Measurements from ENCODE around the gene SLC3A2.

GRCh38 chr11:62882431-62882749 lies 1.7 kb downstream of the SLC3A2 start:
- TF ChIP-seq NBN (conservative IDR thresholded peaks at IDR 0.05) (no peak), THAP8 (CRISPR knock-in tag; IDR thresholded peaks at IDR 0.05; ENCODE audit: borderline replicate concordance) (no peak), GABPB1 (CRISPR knock-in tag; IDR thresholded peaks at IDR 0.05) (no peak), EZH2 (conservative IDR thresholded peaks at IDR 0.05; ENCODE audit: low read depth, low read length) (no peak), HBP1 (CRISPR knock-in tag; IDR thresholded peaks at IDR 0.05; ENCODE audit: low read depth) (no peak), PCBP2 (optimal IDR thresholded peaks at IDR 0.05; ENCODE audit: low read depth, low read length, poor library complexity, severe bottlenecking) (no peak), ZNF878 (CRISPR knock-in tag; IDR thresholded peaks at IDR 0.05) (no peak), ZNF329 (CRISPR knock-in tag; IDR thresholded peaks at IDR 0.05; ENCODE audit: low read depth) (no peak), SETDB1 (CRISPR knock-in tag; IDR thresholded peaks at IDR 0.05; ENCODE audit: borderline replicate concordance) (no peak), ZNF10 (CRISPR knock-in tag; IDR thresholded peaks at IDR 0.05; ENCODE audit: borderline replicate concordance, low read depth) (no peak)
